ENCODE results near the gene ROCK2.

Gene ROCK2

DNA sequence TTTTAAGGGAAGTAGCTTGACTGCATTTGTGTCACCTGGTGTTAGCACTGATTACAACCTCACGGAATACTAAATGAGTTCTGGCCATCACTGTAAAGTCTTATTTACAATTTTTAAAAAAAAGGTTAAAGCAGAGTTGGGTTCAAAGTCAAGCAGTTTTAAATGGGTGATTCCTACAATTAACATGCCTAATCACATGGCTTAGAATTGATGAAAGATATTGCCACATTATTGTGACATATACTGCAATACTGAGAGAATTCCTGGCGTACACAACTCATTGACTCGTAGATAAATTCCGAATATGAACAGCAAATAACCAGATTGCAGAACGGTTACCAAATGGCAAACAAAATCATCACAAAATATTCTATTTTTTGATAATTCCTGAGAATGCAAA is 34.2 kb downstream of the ROCK2 start:
- DNase-seq (ENCODE audit: low read depth), result no peak

DNA sequence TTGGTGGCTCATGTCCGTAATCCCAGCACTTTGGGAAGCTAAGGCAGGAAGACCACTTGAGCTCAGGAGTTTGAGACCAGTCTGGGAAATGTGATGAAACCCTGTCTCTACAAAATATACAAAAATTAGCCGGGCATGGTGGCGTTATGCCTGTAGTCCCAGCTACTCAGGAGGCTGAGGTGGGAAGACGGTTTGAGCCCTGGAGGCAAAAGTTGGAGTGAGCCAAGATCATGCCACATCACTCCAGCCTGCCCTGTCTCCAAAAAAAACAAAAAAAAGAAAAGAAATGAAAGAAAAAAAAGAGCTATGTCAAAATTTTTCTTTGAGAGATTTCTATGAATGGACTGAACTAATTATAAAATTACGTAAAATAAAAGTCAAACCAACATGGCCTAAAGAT is 34.7 kb downstream of the ROCK2 start:
- DNase-seq (ENCODE audit: low read depth), result no peak

DNA sequence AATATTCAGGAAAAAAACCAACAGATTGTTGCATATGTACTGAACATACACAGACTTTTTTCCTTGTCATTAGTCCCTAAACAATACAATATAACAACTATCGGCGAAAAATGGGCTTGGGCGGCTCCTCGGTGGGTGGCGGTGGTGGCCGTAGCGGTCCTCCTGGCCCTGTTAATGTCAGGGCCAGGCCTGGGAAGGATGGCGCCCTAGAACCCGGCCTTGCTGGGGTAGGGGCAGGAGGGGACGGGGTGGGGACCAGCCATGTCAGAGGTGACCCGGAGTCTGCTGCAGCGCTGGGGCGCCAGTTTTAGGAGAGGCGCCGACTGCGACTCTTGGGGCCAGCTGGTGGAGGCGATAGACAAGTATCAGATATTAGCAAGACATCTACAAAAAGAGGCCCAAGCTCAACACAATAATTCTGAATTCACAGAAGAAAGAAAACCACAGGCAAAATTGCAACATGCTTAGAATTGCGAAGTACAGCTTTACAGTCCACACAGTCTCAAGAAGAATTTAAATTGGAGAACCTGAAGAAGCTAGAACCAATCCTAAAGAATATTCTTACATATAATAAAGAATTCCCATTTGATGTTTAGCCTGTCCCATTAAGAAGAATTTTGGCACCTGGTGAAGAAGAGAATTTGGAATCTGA is 36.5 kb downstream of the ROCK2 start:
- DNase-seq (ENCODE audit: low read depth), result no peak

DNA sequence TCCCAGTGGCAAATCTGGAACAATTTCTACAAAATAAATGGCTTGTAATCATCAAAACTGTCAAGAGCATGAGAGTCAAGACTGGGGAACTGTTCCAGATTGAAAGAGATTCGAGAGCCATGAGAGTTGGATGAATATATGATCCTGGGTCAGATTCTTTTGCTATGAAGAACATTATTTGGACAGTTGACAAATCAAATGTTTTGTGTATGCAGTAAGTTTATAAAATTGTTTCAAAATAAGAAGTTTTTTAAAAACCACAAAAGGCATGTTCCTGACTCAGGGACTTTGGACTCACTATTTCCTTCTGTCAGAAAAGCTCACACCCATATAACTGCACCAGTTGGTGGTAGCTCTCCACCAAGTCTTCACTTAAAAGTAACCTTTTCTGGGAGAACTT is 38.5 kb downstream of the ROCK2 start:
- DNase-seq (ENCODE audit: low read depth), result no peak

DNA sequence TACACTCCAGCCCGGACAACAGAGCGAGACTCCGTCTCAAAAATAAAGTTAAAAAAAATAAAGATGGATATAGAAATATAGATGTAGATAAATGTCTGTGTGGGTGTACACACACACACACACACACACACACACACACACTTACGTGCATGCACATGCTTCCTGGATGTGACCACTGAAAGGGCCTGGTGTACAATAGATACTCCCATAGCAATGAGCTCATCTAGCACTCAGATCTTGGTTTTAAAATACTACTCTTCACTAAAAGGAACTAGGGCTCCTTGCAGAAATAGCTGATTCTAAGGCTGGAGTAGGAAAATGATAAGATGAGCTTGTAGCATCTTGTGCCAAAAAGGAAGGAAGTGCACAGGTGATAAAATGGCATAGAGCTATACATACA is 39.1 kb downstream of the ROCK2 start:
- DNase-seq (ENCODE audit: low read depth), result no peak

DNA sequence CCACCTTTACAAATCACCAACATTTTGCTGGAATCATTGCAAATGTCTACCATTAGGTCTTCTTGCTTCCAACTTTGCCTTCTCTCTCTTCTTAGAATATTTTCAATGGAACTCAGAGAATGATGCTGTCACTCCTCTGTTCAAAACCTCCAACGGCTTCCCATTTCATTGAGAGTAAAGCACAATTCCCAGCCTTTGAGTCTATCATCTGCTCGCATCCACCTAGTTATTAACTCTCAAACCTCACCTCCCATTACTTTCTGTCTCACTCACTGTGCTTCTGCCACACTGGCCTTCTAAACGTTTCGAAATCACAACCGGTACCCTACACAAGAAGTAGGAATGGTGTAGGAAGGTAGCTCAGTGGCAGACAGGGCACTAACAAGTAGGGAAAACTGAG is 40.0 kb downstream of the ROCK2 start:
- DNase-seq (ENCODE audit: low read depth), result no peak

DNA sequence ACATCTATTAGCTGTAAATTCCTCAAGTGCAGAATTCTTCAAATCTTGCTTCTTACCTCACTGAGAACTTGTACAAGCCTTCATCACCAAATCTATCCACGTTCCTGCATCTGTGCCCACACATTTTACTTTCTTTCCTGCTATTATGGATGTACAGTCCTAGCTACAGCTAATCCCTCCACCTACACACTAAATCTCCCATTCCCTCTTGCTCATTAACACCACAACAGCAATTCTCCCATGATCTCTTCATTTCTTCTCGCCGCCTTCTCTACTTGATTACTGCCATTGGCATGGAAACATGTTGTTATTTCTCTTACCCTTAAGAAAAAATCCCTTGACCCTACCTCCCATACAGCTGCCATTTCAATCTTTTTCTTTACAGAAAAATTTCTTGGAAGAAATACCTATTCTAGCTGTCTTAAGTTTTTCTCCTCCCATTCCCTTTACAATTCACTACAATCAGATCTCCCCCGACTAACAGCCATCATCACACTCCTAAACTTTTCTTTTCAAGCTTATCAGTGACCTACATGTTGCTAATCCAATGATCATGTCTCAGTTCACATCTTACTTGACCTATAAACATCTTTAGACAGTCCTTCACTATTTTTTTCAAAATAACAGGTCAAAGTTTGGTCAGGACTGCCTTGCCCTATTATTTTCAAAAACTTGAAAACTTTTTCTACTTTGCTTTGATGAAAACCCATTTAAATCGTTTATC is 41.0 kb downstream of the ROCK2 start:
- DNase-seq (ENCODE audit: low read depth), result no peak

DNA sequence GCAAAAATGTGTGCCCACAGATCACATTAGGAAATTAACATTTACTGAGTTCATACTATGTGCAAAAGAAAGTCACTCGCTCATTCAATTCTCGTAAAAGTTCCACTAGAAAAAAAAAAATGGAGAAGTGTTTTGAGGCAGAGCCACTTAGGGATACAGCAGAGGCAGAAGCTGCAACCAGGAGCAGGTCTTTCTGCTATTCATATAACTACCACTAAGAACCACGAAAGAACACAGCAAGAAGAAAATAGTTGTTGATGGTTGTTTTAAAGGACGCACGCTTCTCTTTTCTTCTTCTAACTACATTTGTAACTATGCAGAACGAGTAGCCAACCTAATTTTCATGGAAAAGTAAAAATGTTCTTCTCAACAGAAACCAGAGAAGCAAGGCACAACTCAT is 45.0 kb downstream of the ROCK2 start:
- no peak for DNase-seq (ENCODE audit: low read depth)

DNA sequence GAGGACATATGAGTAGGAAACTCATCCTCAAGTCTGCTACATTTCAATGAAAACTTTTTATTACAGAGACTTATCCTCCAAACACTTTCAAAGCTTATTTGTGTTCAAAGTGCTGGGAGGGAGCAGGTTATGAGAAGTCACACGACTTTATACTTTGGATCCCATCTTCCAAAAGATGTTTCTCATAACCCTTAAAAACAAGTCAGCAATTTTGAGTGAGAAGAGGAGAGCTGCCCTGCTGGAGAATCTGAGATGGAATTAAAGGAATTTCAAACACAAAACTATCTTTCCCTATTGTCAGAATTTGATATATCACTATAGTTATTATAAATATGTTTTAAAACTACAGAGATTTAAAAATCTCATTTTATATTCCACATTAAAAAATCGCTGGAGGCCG is 45.8 kb downstream of the ROCK2 start:
- DNase-seq (ENCODE audit: low read depth), result no peak

DNA sequence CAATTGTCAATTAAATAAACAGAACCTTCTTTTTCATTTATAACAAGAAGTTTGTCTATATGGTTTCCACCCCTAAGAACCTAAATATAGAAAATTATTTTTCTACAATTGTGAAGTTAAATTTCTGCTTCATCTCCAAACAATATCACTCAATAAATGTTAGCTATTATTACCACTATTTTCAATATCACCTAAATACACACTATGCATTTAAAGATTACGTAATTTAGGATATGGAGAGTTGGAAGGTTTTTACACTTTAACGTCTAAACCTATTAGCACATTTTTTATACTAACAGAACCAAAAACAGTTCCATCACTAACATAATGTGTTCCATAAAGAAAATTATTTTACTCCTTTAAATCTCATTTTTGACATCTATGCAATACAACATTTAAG is 48.0 kb downstream of the ROCK2 start:
- no peak for DNase-seq (ENCODE audit: low read depth)

DNA sequence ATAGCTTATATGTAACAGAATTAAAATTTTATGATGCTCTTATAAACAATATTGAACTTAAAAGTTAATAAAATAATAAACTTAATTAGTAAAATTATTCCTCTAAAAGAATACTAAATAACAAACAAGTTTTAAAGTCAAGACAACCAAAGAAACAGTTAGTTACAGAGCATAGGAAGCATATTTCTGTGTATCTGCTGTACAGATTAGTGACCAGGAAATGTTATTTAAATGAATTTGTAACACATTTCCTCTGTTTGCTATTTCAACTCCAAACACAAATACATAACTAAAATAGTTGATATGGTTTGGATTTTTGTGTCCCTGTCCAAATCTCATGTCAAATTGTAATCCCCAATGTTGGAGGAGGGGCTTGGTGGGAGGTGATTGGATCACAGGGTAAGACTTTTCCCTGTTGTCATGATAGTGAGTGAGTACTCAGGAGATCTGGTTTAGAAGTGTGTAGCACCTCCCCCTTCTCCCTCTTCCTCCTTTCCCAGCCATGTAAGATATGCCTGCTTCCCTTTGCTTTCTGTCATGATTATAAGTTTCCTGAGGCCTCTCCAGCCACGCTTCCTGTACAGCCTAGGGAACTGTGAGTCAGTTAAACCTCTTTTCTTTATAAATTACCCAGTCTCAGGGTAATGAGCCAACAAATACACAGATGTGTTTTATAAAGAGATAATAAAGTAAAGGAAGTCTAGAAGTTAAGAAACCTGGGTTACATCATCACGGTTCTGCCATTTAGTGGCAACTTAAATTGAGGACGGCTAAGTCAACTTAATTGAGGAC is 51.8 kb downstream of the ROCK2 start:
- DNase-seq (ENCODE audit: low read depth), result no peak

DNA sequence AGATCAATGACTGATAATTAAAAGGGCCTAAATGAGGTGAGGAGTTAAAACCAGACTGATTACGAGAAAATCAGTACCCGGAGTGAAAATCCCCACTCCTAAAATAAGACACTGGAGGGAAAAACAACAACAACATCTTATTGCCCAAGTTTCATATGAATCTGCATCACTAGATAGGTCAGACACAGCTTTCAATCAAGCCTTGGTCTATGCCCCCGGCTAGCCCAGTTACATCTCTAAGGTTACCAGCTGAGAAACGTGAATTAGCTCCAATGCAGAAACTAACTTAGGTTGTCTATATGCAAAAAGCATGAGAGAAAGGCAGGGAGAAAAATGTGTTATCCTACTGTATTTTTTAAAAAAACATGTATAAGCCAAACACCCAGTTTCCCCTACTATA is 53.7 kb downstream of the ROCK2 start:
- no peak for DNase-seq (ENCODE audit: low read depth)

DNA sequence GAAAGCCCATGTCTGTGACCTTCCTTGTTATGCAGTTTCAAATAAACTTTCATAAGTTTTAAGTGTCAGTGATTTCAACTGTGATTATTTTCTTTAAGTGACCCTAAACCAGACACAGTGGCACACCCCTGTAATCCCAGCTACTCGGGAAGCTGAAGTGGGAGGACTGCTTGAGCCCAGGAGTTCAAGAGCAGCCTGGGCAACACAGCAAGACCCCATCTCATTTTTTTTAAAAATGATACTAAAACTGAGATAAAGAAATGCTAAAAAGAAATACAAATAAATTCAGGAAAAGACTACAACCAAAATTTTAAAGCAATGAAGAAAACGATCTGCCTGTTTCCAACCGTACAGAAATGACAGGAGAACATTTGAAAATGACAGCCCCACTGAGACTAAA is 54.2 kb downstream of the ROCK2 start:
- DNase-seq (ENCODE audit: low read depth), result no peak

DNA sequence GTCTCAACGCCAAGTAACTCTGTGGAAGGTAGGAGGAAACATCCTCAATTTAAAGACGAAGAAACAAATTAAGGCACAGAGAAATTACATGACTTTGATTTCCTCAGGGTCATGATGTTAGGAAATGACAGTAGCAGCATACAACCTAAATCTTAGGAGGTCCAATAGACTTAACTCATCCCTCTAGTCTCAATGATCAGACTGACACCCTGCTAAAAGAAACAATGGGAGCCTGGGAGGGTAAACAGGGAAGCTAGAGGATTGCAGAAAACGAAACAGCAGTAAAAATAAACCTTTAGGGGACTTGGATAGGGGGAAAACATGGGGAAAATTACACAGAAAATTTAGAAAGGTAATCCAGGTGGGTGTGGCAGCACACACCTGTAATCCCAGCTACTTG is 56.0 kb downstream of the ROCK2 start:
- no peak for DNase-seq (ENCODE audit: low read depth)

DNA sequence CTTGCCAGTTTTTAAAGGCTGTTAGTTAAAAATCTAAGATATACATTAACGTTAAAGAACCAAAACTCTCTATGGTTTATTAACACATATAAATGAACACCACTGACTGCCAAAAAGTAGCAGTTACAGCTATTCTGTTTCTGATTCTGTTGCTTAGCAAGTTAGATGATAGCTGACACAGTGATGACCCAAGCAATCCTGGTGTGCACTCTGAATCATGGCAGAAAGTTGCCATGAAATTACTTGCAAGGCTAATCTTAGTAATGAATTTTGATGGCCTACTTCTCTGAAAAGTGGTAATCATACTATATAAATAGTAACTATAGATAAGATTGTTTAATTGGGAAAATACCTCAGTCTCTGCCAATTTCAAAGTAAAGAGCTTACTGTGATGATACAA is 57.7 kb downstream of the ROCK2 start:
- DNase-seq (ENCODE audit: low read depth), result no peak

DNA sequence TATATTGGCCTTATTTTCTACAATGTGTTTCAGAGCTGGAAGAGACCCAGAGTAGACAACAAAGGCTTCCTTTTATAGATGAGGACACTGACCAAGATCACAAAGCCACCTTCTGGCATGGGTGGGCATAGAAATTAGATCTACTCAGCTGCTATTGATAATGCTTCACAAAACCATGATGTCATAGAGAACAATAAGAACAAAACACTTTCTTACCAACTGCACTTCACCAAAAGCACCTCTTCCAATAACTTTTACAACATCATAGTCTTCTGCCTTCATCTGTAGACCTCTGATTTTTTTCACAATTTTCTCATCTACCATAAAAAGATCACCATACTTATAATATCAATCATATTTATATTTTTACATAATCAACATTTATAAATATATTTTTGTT is 58.1 kb downstream of the ROCK2 start:
- no peak for DNase-seq (ENCODE audit: low read depth)

DNA sequence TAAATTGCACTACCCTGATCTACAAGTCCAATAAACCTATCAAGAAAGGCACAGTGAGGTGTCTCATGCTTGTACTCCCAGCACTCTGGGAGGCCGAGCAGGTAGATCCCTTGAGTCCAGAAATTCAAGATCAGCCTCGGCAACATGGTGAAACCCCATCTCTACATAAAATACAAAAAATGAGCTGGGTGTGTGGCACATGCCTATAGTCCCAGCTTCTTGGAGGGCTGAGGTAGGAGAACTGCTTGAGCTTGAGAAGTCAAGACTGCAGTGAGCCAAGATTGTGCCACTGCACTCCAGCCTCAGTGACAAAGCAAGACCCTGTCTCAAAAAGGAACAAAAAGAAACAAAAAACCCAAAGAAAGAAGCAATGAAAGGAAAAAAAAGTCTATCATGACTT is 58.9 kb downstream of the ROCK2 start:
- DNase-seq (ENCODE audit: low read depth), result no peak

DNA sequence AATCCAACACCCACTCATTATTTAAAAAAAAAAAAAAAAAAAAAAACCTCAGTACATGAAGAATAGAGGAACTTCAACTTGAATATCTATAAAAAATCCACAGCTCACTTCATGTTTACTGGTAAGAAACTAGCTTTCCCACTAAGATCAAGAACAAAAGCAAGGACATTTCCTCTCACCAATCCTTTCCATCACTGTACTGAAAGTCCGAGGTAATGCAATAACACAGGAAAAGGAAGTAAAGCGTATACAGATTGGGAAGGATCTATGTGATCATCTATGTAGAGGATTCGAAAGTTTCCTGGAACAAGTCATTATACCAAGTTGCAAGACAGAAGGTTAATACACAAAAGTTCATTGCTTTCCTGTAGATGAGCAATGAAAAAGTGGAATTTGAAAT is 63.2 kb downstream of the ROCK2 start:
- no peak for DNase-seq (ENCODE audit: low read depth)

DNA sequence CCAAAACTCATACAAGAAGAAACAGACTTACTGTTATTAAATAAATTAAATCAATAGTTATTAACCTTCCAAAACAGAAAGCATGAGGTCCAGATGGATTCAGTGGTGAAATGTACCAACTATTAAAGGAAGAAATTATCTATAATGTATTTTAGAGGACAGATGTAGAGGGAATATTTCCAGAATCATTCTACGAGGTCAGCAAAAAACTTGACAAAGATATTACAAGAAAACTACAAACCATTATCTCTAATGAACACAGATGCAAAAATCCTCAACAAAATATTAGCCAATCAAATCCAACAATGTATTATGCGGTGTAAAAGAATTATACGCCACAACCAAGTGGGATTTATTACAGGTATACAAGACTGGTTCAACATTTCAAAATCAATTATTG is 63.7 kb downstream of the ROCK2 start:
- DNase-seq (ENCODE audit: low read depth), result no peak

DNA sequence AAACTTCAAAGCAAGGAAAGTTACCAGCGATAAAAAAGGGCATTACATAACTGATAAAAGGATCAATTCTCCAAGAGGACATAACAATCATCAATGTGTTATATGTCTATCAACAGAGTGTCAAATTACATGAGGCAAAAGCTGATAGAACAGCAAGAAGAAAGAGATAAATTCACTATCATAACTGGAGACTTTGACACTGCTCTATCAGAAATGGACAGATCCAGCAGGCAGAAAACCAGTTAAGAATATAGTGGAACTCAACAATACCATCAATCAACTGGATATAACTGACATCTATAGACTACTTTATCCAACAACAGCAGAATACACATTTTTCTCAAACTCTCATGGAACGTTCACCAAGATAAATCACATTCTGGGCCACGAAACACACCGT is 65.0 kb downstream of the ROCK2 start:
- no peak for DNase-seq (ENCODE audit: low read depth)

DNA sequence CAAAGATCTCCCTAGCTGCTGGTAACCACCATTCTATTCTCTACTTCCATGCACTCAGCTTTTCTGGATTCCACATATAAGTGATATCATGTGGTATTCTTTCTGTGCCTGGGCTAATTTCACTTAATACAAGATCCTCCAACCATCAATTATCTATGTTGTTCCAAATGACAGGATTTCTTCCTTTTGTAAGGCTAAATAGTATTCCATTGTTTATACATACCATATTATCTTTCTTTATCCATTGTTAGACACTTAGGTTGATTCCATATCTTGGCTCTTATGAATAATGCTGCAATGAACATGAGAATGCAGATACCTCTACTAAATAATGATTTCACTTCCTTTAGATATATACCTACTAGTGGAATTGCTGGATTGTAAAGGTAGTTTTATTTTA is 66.2 kb downstream of the ROCK2 start:
- no peak for DNase-seq (ENCODE audit: low read depth)

DNA sequence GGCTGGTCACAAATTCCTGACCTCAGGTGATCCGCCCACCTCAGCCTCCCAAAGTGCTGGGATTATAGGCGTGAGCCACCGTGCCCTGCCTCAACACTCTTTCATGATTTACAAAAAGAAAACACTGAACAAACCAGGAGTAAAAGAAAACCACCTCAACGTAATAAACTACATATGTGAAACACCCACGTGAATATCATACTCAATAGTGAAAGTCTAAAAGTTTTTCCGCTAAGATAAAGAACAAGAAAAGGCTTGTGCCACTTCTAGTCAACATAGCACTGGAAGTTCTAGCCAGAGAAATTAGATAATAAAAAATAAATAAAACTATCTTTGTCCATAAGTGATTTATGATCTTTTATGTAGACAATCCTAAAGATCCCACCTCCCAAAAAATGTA is 68.5 kb downstream of the ROCK2 start:
- no peak for DNase-seq (ENCODE audit: low read depth)

DNA sequence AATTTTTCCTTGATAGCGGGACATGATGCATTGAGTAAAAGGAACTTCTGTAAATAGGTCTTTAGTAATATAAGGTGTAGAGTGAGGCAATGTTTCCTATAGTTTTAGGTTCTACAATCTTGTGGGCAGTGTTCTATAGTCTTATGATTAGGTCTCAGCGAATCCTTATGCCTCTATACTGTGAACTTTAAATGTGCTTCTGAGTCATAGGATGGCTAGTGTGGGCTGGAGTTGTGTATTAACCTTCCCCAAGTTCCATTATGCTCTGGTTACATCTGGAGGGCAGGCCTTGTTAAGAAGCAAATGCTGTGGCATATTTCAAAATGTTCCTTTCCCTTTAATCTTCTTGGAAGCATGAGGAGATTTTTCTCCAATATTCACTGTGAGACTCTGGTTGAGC is 73.5 kb downstream of the ROCK2 start:
- DNase-seq (ENCODE audit: low read depth), result no peak
